Right lobe of liver (tissue), 4 donors: ENCODE data around the gene SMPDL3A.

Source experiments
- CTCF ChIP-seq, 4 donors: fragments of 200-600 bp in 3 of 4; fragments of 450-650 bp in 1 of 4; IDR thresholded peaks; one replicate each; pipeline versions ENCODE4 v1.5.1 to v1.8.0; 2016 to 2022; ENCODE audit warnings: antibody characterized with exemption in 4 of 4, mild to moderate bottlenecking in 2 of 4
- POLR2A ChIP-seq: fragments of 450-650 bp; IDR thresholded peaks from one replicate; pipeline ENCODE4 v1.6.1; 2017; ENCODE audit warnings: antibody characterized with exemption, mild to moderate bottlenecking
- donor health status: DM: no; HTN: no; CAD: no.
- donor health status: DM: no; HTN: no; CAD: no.
- donor health status: DM: no; HTN: yes; CAD: no.

- TF ChIP-seq CTCF (IDR thresholded peaks at IDR 0.05): no peak
- peak; percentile 51 for TF ChIP-seq POLR2A
Observed at GRCh38 chr6:122790423-122791309, 1.6 kb downstream of the SMPDL3A start.
